SIG-M5 treated with dmso at 0.1 percent for 504 hours (cell line): Measurements from ENCODE around the gene SGPL1.

Experiments used
- DNase-seq: peaks from one replicate; lab custom pipeline; 2025; ENCODE audit not compliant: unreplicated experiment; lab: John Stamatoyannopoulos, UW

Gene SGPL1

DNA sequence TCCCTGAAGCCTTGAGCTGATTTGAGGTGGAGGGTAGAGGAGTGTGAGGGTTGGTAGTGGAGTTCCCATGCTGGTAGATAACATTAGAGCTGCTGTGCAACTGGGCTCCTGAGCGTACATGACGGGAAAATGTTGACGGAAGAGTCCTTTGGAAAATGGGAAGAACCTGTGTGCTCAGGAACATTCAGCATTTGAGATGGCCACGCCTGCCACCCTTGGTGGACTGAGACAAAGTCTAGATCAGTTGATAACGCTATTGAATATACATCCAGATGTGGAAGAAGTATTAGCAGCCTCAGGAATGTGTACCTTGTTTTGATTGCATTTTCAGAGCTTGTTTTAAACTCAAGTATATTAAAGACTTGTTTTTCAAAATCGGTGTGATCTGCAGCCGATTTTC lies 56.5 kb downstream of the SGPL1 start:
- no peak for DNase-seq

DNA sequence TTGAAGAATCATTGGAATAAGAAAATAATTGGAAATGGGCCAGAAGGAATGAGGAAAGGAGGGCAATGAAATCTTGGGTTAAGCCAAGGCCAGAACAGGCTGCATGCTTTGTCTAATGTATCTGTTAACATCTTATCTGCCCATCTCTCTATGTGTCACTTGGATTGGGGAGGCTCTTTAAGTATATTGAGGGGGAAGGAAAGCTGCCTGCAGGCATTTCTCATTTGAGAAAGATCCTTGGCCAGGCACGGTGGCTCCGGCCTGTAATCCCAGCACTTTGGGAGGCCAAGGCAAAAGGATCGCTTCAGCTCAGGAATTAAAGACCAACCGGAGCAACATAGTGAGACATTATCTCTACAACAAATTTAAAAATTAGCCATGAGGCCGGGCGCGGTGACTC lies 58.3 kb downstream of the SGPL1 start:
- no peak for DNase-seq

DNA sequence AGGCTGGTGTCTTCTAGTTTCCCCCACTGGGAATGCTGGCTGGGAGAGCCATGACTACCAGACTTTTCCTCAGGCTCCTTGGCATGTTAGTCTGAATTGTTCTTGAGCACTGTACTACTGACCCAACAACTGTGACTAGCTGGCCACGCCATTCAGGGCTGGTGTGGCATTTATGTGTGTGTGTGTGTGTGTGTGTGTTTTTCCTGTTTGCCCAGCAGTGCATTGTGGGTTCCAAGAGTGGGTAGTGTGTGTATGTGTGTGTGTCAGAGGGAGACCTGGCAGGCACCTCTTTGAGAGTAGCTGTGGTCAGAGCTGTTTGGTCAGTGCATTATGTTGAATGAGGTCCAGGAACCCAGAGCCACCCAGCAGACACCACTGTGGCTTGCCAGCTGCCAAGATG lies 63.5 kb downstream of the SGPL1 start:
- DNase-seq, result no peak

DNA sequence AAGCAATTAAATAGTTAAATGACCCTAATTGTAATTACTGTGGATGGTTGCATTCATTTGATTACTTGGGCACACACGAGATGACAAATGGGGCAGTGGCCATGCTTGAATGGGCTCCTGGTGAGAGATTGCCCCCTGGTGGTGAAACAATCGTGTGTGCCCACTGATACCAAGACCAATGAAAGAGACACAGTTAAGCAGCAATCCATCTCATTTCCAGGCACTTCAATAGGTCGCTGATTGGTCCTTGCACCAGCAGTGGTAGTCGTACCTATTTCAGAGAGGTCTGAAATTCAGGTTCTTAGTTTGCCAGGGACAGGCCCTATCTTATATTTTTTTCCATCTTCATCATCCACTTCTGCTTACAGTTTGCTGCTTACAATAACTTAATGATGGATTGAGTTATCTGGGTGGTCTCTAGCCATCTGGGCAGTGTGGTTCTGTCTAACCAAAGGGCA lies 64.4 kb downstream of the SGPL1 start:
- peak; percentile 35 for DNase-seq

DNA sequence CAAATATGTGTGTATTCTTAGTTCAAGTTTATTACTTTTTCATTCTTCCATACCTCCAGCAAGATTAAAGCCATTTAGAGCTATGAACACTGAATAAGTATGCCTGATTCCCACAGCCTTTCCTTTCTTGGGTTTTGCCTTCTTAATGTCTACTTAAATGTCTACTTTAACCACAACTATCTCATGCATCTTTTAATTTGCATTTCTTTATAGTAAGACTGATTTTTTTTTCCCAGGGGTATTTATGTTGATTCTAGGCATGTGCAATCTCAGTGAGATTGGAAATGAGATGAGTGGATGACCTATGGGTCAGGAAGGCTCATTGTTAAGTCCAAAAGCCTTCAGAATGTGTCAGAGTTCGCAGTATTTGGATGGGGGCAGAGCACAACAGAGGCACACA lies 69.0 kb downstream of the SGPL1 start:
- DNase-seq, result no peak

DNA sequence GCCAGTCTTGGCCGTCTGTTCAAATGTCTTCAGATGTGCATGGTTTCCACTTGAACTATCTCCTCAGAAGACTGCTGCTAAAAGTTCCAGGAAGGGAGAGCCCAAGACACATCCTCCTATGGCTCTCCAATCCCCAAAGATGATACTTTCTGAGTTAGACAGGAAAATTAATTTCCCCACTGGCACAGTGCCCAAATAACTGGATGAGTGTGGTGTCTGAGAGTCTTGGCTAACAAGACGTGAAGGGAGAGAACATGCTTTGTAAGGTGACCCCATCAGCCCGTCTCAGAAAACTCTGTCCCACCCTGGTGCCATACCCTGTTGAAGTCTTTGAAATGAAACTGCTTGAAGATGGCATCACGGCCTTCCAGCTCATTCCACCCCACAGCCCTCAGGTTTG lies 69.7 kb downstream of the SGPL1 start:
- DNase-seq, result no peak

DNA sequence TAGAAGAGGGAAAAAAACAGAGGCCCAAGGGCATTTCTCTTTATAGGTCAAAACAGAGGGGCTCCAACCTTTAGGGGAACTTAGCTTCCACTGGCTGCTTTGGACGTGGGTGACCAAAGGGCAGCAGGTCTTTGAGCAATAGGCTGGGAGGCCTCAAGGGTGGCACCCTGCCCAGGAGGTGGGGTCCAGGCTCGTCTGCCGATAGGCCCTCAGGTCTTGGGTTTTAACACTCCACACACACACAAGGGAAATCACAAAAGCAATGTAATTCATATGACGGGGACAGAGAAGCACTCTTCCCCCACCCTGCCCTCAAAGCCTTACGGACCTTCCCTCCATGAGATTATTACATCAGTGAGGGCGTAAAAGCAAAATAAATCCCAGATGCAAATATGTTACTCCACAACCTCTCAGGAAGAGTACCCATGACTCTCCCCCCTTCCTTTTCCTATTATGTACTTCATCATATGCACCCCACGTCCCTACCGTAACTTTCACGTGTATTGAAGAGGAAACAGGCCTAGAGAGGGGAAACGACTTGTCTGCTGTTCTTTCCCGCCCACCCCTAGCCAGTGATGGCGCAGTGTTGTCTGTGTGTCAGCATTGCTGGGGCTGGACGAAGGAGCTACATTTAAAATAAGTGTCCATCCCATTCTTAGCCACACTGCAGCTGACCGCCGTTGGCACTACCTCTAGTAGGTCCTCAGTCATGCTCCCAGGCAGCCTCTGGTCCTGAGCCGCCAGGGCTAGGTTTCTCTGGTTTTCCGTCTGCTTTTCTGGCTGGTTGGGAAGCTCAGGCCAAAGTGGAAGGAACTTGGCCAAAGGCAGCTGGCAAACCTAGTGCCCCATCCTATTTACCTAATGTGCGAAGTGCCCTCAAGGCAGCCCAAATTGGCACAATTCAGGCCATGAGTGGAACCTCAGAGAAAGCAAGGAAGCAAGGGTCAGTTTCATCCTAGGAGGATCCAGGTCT lies 70.5 kb downstream of the SGPL1 start:
- no peak for DNase-seq

DNA sequence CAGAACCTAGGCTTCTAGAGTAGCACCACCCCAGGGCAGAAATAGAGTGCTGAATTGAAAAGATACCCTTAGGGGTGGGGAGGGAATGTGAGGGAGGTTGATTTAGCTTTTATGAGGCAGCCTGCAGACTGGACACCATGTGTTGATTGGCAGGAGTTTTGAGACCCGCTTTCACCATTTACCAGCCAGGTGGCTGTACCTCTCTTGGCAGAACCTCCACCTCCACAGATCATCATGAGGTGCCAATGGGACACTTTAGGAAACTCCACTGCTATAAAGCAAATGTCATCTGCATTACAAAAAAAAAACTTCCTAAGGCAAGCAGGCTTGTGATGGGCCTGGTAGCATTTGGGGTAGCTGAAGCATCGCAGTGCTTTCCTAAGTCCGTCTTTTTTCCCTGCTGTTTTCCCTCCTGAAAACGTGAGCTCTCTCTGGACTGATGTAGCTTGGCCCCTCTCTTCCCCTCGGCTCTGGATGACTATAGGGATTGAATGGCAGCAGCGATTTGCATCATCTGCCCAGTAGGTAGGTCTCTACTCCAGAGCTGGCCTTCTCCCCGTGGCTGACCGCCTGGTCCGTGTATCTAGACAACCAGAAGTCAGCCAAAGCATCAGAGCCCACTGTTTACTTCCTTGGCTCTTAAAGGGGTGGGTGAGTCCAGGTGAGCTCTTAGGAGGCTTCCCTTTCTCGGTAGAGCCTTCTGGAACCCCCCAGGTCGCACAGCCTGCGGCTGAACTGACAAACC lies 71.3 kb downstream of the SGPL1 start:
- DNase-seq, result no peak

DNA sequence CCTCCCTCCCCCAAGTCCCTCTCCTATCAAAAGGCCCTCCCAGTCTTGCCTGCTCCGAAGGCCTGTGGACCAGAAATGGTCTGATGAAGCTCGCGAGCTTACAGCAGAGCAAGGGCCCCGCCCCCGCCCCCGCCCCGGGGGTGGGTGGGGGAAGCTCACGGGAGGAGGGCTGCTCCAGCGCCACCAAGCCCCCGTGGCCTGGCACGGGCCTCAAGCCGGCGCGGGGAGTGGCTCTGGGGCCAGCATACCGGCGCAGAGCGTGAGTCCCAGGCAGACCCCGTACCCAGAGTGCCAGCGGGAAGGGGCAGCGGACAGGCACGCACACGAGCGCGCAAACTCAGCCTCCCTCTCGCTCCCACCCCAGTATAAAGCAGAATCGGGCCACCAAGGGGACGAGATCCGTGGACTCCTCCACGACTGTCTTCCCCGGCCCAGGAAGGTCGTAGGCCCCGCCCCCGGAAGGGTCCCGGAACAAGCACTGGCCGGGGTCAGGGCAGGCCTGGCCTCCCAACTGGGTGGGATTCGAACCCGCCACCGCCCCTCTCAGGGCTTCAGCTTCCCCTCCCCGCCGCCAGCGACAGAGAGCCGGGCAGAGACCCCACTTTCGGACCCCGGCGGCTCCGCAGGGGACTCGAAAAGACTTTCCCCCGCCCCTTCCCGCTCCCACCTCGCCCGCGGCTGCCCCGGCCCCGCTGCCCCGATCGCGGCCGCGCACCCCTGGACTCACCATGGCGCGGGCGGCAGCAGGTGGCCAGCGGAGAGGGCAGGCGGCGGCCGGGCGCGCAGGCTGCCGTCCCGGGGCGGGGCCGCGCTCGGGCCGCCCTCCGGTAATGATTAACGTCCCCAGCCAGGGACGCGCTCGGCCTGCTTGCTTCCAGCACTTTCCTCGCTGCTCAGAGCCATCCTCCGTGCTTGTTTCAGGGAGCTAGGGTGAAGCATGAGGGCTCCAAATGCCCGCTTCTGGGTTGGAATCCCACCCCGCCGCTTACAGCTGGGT lies 72.4 kb downstream of the SGPL1 start, which contains the start of gene PCBD1:
PCBD1 (minus strand) TSS at position 762 of the 997 bp plus-strand sequence; CDS start at position 730, 32 bp downstream.
- DNase-seq, result peak; percentile 38

DNA sequence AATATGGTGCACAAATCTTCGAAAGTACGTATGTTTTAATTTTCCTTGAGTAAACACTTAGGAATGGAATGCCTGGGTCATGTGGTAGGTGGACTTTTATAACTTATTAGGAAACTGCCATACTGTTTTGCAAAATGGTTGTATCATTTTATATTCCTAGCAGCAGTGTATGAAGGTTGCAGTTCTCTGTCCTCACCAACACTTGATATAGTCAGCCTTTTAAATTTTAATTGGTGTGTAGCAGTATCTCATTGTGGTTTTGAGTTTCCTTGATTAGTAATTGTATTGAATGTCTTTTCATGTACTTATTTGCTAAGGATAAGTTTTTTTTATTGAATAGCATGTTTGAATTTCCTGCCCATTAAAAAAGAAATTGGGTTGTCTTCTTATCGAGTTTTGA lies 73.5 kb downstream of the SGPL1 start:
- DNase-seq, result no peak

DNA sequence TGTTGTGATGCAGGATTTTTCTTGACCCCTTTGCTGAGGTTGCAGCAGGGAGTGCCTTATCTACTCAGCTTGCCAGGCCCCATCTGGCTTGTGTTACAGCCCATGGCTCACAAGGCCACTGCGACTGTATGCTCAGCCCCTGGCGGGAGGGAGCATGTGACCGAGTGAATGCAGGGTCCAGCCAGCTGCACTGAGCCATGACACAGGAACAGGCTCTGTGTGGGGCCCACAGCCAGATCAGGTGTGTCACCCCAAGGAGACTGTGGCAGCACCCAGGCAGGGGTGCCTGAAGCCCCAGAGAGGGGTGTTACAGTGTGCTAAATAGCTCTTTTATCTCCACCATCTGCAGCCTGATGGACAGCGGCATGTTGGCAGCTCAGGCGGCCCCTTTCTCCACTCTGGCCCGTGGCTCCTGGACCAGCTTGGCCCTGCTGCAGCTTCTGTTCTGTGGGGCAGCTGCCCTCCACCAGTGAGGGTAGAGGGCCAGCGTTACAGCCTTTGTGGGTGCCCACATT lies 75.2 kb downstream of the SGPL1 start:
- no peak for DNase-seq

DNA sequence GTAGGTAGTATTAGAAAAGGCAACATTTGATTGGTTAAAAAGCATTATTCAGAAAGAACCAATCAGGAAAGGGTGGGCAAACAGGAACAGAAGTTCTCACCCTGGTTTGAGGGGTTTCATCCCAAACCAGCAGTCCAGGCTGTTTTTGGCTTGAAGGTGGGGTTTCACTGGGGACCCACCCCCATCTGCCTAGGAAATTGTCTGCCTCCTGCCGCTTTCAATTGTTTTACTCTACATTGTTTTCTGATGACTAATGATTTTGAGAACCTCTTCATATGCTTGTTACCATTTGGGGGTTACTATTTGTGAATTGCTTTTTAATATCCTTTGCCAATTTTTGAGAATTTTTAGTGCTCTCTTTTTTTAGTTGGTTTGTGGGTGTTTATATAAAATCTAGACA lies 75.9 kb downstream of the SGPL1 start:
- DNase-seq, result no peak

DNA sequence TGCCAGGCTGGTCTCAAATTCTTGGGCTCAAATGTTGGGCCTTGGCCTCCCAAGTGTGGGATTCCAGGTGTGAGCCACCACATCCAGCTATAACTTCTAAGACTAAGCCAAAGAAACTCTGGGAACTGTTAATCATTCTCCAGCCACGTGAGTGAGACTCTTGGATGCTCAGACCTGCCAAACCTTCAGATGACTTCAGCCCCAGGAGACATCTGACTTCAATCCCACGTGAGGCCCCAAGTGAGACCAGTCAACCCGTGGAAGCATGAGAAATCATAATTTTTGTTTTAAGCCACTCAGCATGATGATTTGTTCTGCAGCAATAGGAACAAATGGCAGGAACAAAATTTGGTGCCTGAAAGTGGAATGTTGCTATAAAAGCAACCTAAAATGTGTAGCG lies 76.9 kb downstream of the SGPL1 start:
- no peak for DNase-seq

DNA sequence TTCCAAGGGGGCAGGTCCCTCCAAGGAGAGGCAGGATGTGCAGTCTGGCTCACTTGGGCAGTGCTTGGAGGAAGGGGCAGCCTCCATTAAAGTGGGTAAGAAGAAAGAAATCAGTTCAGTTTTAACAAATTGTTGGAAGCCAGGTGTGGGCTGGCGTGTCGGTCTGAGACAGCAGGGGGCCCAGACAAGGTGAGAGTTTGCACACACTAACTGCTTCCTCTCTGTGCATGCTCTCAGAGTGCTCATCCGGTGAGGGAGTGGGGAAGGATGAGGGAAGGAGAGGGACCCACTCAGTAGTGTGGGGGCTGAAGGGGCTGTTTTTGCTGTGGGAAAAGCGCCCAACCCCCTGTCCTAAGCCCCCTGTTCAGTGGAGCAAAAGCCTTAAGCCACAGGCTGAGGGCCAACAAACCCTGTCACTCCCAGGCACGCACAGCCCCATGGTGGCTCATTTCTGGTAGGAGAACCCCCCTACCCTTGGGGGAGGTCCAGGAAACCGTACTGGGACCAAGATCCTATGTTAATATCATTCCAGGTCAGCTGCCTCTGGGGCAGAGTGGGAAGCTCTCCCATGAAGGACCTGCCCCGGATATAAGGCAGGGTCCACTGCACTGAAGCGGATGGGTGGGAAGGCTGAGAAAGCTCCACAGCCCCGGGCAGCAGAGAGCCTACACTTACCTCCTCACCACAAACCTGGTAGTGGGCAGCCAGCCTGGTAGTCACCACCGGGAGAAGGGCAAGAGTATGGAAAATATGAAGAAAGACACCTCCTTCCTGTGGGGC lies 77.7 kb downstream of the SGPL1 start:
- DNase-seq, result no peak

DNA sequence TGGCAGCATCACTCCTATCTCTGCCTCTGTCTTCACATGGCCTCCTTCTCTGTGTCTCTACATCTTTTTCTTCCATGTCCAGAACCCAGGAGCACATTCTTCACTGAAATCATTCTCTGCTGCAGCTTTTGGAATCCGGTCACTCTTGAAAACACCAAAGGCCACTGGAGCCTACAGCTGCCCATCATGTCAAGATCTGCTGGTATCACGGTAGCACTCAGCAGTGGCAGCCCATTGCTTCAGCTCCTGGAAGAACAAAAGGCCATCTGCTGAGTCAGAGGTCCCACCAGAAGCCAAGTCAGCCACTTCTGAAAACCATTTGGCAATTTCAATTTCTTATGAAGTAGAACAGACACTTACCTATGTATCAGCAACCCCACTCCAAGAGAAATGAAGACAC lies 78.7 kb downstream of the SGPL1 start:
- no peak for DNase-seq

DNA sequence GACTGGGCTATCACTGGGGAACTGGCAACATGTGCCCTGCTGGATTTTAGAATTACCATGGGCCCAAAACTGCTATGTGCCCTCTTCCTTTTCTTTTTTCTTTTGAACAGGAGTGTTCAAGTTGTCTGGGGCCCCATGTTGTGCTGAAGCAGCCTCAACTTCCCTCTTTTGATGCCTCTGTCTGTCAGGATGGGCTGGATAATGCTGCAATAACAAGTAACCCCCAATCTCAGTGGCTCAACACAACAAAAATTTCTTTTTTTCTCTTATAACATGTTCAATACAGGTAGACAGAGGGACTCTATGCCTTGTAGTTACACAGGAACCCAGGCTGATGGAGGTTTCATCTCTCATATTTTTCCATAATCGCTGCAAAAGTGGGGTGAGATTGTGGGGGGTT lies 80.8 kb downstream of the SGPL1 start:
- no peak for DNase-seq

DNA sequence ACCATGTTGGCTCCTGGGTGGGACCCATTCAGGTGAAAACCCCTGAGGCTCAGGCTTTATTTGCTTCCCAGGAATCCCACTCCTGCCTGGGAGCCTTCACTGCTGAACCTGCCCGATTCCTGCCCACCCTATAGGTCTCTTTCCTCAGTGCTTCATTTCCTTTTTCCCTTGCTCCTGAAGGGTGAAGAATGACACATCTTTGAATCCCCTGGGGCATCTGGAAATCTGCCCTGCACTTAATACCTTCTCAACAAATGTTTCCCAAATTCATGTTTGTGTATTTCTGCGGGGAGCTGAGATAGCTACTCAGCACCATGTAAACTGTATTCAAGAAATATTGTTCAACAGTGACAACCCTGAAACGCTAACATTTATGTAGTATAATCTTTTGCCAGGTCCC lies 82.9 kb downstream of the SGPL1 start:
- DNase-seq, result no peak

DNA sequence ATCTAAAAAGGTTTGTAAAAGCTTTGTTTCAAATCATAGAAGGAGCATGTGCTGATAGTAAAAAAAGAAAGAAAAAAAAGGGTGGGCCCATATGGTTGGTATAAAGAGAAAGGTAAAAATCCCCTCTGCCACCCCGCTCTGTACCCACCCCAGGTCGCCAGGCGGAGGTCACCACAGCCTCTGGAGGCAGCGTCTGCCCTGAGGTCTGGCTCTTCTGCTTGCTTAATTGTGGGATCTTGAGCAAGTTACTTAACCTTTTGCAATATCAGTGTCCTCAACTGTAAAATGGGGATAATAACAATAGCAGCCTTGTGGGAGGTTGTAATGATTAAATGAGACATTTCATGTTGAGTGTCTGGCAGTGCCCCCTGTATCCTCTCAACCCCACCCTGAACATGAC lies 83.3 kb downstream of the SGPL1 start:
- DNase-seq, result peak; percentile 15

DNA sequence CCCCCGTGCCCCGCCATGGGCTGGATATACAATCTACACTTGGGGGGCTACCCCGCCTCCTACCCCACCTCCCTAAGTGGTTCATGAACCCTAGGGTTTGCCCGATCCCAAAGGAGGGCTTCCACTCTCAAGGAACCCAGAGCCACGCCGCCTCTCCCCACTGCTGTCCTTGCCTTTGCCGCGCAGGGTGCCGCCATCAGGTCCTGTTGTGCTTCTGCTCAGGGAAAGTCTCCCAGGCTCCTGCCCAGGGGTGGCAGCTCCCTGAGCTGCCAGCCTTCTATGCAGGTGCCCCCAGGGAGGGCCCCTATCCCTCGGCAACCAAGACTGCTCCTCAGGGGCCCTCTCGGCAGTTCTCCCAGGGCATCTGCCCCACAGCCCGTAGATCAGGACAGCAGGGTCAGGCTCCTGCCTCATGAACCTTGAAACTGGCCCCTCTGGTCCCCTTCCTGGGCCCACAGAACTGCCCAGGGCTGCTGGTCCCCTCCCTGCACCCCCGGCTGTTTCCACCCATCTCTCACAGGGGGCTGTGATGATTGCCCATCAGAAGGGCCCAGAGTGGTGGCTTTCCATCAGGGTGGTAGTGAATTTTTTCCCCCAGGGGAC lies 85.6 kb downstream of the SGPL1 start:
- no peak for DNase-seq
